ENCODE data around the gene SPON2.
A peak's percentile ranks its signal among the peaks of the same experiment; 100 is the strongest.
"Not testable (repeated sequence)": the region's sequence is repeated elsewhere in the genome, so short reads cannot be mapped to it uniquely, and the experiment has no call there.

Gene SPON2

GRCh38 chr4:1152290-1152689 is 20.1 kb downstream of the SPON2 start:
- no peak for DNase-seq (ENCODE audit: low read depth in 1 of 2, low spot score in 1 of 2)

GRCh38 chr4:1151541-1151940 is 20.8 kb downstream of the SPON2 start:
- DNase-seq (ENCODE audit: low read depth in 1 of 2, low spot score in 1 of 2): no peak

GRCh38 chr4:1150875-1151274 is 21.5 kb downstream of the SPON2 start:
- no peak for DNase-seq (ENCODE audit: low read depth in 1 of 2, low spot score in 1 of 2)

GRCh38 chr4:1139860-1140259 is 32.5 kb downstream of the SPON2 start:
- no peak for DNase-seq (ENCODE audit: low read depth in 1 of 2, low spot score in 1 of 2)

GRCh38 chr4:1137850-1138249 is 34.5 kb downstream of the SPON2 start:
- no peak for DNase-seq (ENCODE audit: low read depth in 1 of 2, low spot score in 1 of 2)

GRCh38 chr4:1137063-1137776 is 35.2 kb downstream of the SPON2 start:
- no peak for DNase-seq (ENCODE audit: low read depth in 1 of 2, low spot score in 1 of 2)

GRCh38 chr4:1136048-1136447 is 36.3 kb downstream of the SPON2 start:
- no peak for DNase-seq (ENCODE audit: low read depth in 1 of 2, low spot score in 1 of 2)

GRCh38 chr4:1133033-1133432 is 39.4 kb downstream of the SPON2 start:
- no peak for DNase-seq (ENCODE audit: low read depth in 1 of 2, low spot score in 1 of 2)

GRCh38 chr4:1130316-1131186 is 41.8 kb downstream of the SPON2 start:
- DNase-seq (ENCODE audit: low read depth in 1 of 2, low spot score in 1 of 2): peak; percentile 57 to 63

GRCh38 chr4:1126506-1126905 is 45.9 kb downstream of the SPON2 start:
- DNase-seq (ENCODE audit: low read depth in 1 of 2, low spot score in 1 of 2): no peak

GRCh38 chr4:1125466-1125865 is 46.9 kb downstream of the SPON2 start:
- not testable (repeated sequence) for DNase-seq (ENCODE audit: low read depth in 1 of 2, low spot score in 1 of 2)

GRCh38 chr4:1124818-1125217 is 47.6 kb downstream of the SPON2 start:
- DNase-seq (ENCODE audit: low read depth in 1 of 2, low spot score in 1 of 2): no peak

- DNase-seq (ENCODE audit: low read depth in 1 of 2, low spot score in 1 of 2): no peak
Measured at GRCh38 chr4:1122505-1122904, 49.9 kb downstream of the SPON2 start.

All from activated CD4-positive, alpha-beta T cell treated with anti-CD3 and anti-CD28 coated beads, Interleukin-2, amount 50 U/mL, for 24 hours (primary cell).